Nephron progenitor cell (in vitro differentiated cells): Measurements from ENCODE around the gene PARD3B.

ENCODE experiments used
- DNase-seq: peaks from one replicate; pipeline ENCODE4 v3.0.0; 2021
- H3K27ac Mint-ChIP-seq: 2 replicates; pipeline ENCODE4 v1.8.0; 2021; ENCODE audit warnings: mild to moderate bottlenecking, moderate library complexity, mixed read lengths
- H3K27me3 Mint-ChIP-seq: 2 replicates; pipeline ENCODE4 v1.8.0; 2021; ENCODE audit warnings: mild to moderate bottlenecking, low read depth, mixed read lengths; ENCODE audit not compliant: poor library complexity
- H3K36me3 Mint-ChIP-seq: 2 replicates; pipeline ENCODE4 v1.8.0; 2021; ENCODE audit warnings: low read depth, mixed read lengths
- H3K4me1 Mint-ChIP-seq: 2 replicates; pipeline ENCODE4 v1.8.0; 2021; ENCODE audit warnings: mixed read lengths
- H3K4me3 Mint-ChIP-seq: 2 replicates; pipeline ENCODE4 v1.8.0; 2021; ENCODE audit warnings: mild to moderate bottlenecking, moderate library complexity, mixed read lengths
- H3K9me3 Mint-ChIP-seq: 2 replicates; pipeline ENCODE4 v1.8.0; 2021; ENCODE audit warnings: mild to moderate bottlenecking, moderate library complexity, mixed read lengths
- TF ChIP-seq, protein P1 (sequence below): fragments of 200-600 bp; sonication (generic); IDR thresholded peaks from 2 replicates; pipeline ENCODE4 v1.5.0; 2021; ENCODE audit warnings: antibody characterized with exemption

Gene PARD3B

DNA sequence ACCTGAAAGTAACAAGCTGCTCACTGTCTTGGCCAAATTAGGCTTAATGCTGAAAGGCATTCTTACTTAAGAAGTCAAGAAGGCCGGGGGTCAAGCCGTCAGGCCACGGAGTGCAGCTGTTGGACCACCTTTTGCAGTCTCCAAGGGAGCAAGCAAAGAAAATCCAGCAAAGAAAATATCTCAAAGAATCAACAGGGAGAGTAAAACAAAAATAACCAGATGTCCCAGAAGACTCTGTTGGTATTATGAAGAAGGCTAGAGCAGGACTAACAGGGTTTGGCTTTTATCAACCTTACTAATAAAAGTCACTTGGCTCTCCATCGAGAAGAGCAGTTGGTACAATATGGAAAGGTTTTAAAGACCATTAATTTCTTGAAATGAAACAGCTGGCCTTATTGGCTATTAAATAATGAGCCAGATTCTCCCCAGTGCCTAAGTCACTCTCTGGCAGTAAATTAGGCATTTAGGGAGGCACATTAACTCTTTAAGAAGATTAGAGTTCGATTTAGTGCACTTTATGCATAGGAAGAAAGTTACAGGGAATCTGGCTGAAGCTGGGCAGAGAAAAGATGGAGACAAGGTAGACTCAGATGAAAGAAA is 1026.2 kb downstream of the PARD3B start:
- no peak for DNase-seq
- Mint-ChIP-seq H3K9me3 (peaks cover 32% of the 10 kb centered on the region), H3K27ac (peak overlapping the region; percentile 70), H3K27me3 (peaks cover 4% of the 10 kb centered on the region), H3K4me1 (peaks cover 21% of the 10 kb centered on the region), H3K36me3 (peaks cover 24% of the 10 kb centered on the region), H3K4me3 (no peak overlapping the region)
- TF ChIP-seq, protein P1, sequence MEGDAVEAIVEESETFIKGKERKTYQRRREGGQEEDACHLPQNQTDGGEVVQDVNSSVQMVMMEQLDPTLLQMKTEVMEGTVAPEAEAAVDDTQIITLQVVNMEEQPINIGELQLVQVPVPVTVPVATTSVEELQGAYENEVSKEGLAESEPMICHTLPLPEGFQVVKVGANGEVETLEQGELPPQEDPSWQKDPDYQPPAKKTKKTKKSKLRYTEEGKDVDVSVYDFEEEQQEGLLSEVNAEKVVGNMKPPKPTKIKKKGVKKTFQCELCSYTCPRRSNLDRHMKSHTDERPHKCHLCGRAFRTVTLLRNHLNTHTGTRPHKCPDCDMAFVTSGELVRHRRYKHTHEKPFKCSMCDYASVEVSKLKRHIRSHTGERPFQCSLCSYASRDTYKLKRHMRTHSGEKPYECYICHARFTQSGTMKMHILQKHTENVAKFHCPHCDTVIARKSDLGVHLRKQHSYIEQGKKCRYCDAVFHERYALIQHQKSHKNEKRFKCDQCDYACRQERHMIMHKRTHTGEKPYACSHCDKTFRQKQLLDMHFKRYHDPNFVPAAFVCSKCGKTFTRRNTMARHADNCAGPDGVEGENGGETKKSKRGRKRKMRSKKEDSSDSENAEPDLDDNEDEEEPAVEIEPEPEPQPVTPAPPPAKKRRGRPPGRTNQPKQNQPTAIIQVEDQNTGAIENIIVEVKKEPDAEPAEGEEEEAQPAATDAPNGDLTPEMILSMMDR: no peak

DNA sequence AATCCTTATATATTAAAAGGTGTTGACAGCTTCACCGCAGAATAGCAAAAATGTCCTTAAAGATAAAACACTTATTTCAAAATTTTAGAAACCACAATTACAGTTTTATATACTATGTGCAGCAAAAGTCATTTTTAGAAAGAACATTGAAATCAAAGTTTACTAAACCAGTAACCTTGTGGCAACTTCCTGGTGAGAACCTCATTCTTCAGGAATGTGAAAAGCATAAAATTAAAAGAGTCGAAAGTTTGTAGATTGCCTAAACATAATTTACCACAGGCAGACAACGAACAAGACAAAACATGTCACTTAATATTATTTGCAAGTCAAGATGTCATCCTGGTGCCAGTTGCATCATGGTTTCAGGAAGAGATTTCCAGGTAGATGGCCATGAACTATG is 1028.7 kb downstream of the PARD3B start:
- peaks cover 16% of the 10 kb centered on the region for H3K4me1 Mint-ChIP-seq
- H3K27me3 Mint-ChIP-seq: peaks cover 4% of the 10 kb centered on the region
- no peak for DNase-seq
- no peak overlapping the region for H3K4me3 Mint-ChIP-seq
- TF ChIP-seq, protein P1: no peak
- H3K27ac Mint-ChIP-seq: no peak overlapping the region
- peaks cover 38% of the 10 kb centered on the region for H3K36me3 Mint-ChIP-seq
- peaks cover 48% of the 10 kb centered on the region for H3K9me3 Mint-ChIP-seq

DNA sequence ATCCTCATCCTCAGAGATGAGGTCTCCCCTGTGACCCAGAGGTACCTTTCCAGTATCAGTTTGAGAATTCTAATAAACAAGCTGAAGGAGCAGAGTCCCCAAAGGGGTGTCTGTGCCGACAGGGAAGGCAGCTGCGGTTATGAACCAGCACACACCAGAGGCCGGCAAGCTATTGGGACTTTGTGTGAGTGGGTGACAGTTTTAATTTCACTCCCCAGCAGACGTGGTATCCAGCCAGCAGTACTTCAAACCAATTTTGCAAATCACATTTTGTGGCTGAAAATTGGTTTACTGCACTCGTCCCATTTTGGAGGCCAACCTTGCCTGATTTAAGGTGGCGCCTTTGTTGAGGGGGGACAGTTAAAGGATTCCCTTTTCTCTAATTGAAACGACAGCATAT is 1034.1 kb downstream of the PARD3B start:
- Mint-ChIP-seq H3K27ac (no peak overlapping the region), H3K27me3 (peaks cover 6% of the 10 kb centered on the region), H3K4me1 (peaks cover 20% of the 10 kb centered on the region), H3K36me3 (peaks cover 27% of the 10 kb centered on the region), H3K9me3 (peaks cover 30% of the 10 kb centered on the region), H3K4me3 (no peak overlapping the region)
- TF ChIP-seq, protein P1: no peak
- DNase-seq: no peak

GRCh38 chr2:205580212-205580987 is 1035.1 kb downstream of the PARD3B start:
- H3K27ac Mint-ChIP-seq: no peak overlapping the region
- peaks cover 6% of the 10 kb centered on the region for H3K27me3 Mint-ChIP-seq
- peaks cover 27% of the 10 kb centered on the region for H3K9me3 Mint-ChIP-seq
- TF ChIP-seq, protein P1: no peak
- H3K4me3 Mint-ChIP-seq: no peak overlapping the region
- H3K36me3 Mint-ChIP-seq: peaks cover 23% of the 10 kb centered on the region
- DNase-seq: no peak
- H3K4me1 Mint-ChIP-seq: peaks cover 29% of the 10 kb centered on the region

DNA sequence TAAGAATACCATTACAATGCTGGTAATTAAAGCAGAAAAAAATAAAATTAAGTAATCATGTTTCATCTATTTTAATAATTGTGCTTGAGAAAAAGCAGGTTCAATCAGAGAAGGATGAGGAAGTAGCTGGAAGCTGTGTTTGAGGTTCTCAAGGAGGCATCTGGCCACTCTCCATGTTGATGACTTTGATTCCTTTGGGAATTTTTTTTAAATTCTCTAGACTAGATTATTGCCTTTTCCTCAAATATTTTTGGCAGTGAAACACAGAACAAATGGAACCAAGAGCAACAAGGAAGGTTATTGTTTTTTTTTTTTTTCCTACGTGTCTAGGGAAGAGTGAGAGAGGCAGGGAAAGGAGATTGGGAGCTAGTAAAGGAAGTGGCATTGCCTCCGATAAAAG is 1037.1 kb downstream of the PARD3B start:
- TF ChIP-seq, protein P1: no peak
- no peak overlapping the region for H3K4me3 Mint-ChIP-seq
- no peak for DNase-seq
- H3K4me1 Mint-ChIP-seq: peaks cover 48% of the 10 kb centered on the region
- no peak overlapping the region for H3K27ac Mint-ChIP-seq
- H3K27me3 Mint-ChIP-seq: peaks cover 6% of the 10 kb centered on the region
- H3K9me3 Mint-ChIP-seq: peaks cover 8% of the 10 kb centered on the region
- H3K36me3 Mint-ChIP-seq: peaks cover 8% of the 10 kb centered on the region
